GM23338 (cell line): ENCODE data around the gene TMEM207. TPM values are rescaled to one million over a fixed set of nuclear protein-coding genes. Genes with fewer than 3 reads are reported as not detected.

ENCODE experiments used
- ATAC-seq: fragments of 200-7000 bp; cut with Tn5 transposase; 3 replicates; pipeline ENCODE4 v1.9.1; 2020
- DNase-seq: peaks from one replicate; pipeline ENCODE4 v3.0.0-alpha.2; 2015; ENCODE audit warnings: low spot score
- H2AFZ ChIP-seq: fragments of 200-600 bp; sonication (generic); 2 replicates; pipeline ENCODE4 v1.8.0; 2016; ENCODE audit warnings: antibody characterized with exemption, mild to moderate bottlenecking, moderate library complexity
- H3F3A ChIP-seq: fragments of 200-600 bp; sonication (generic); replicated peaks from 2 replicates; pipeline ENCODE4 v1.8.0; 2017; ENCODE audit warnings: antibody characterized with exemption, mixed run types, low read depth
- H3K27ac ChIP-seq: fragments of 200-600 bp; sonication (generic); 2 replicates; pipeline ENCODE4 v1.6.1; 2016; ENCODE audit warnings: low read depth
- H3K27me3 ChIP-seq: fragments of 200-600 bp; sonication (generic); 2 replicates; pipeline ENCODE4 v1.8.0; 2016; ENCODE audit warnings: mild to moderate bottlenecking, mixed run types, moderate library complexity; ENCODE audit not compliant: insufficient read depth
- H3K36me3 ChIP-seq: fragments of 200-600 bp; sonication (generic); 2 replicates; pipeline ENCODE4 v1.8.0; 2016; ENCODE audit warnings: mild to moderate bottlenecking; ENCODE audit not compliant: insufficient read depth
- H3K4me1 ChIP-seq: fragments of 200-600 bp; sonication (generic); 2 replicates; pipeline ENCODE4 v1.8.0; 2016; ENCODE audit warnings: mild to moderate bottlenecking, moderate library complexity; ENCODE audit not compliant: insufficient read depth
- H3K4me2 ChIP-seq: fragments of 200-600 bp; sonication (generic); 2 replicates; pipeline ENCODE4 v1.7.1; 2017; ENCODE audit warnings: mixed run types
- H3K4me3 ChIP-seq: fragments of 200-600 bp; sonication (generic); 2 replicates; pipeline ENCODE4 v1.6.1; 2016; ENCODE audit warnings: mixed run types
- H3K79me2 ChIP-seq: fragments of 200-600 bp; sonication (generic); replicated peaks from 2 replicates; pipeline ENCODE4 v1.8.0; 2017; ENCODE audit warnings: mild to moderate bottlenecking; ENCODE audit not compliant: insufficient read depth
- H3K9me2 ChIP-seq: fragments of 200-600 bp; sonication (generic); 2 replicates; pipeline ENCODE4 v1.8.0; 2017; ENCODE audit not compliant: insufficient read depth
- H4K20me1 ChIP-seq: fragments of 200-600 bp; sonication (generic); replicated peaks from 2 replicates; pipeline ENCODE4 v1.8.0; 2017; ENCODE audit warnings: mild to moderate bottlenecking; ENCODE audit not compliant: insufficient read depth
- H3K27ac Mint-ChIP-seq: 2 replicates; pipeline ENCODE4 v1.8.0; 2020; ENCODE audit warnings: inconsistent platforms, mild to moderate bottlenecking, moderate library complexity, mixed read lengths
- H3K27me3 Mint-ChIP-seq: 3 replicates; pipeline ENCODE4 v1.8.0; 2022; ENCODE audit warnings: low read depth, mild to moderate bottlenecking, moderate library complexity, mixed read lengths, inconsistent platforms; ENCODE audit not compliant: insufficient read depth, poor library complexity
- H3K36me3 Mint-ChIP-seq: 3 replicates; pipeline ENCODE4 v1.8.0; 2021; ENCODE audit warnings: low read depth, mild to moderate bottlenecking, inconsistent platforms, moderate library complexity, mixed read lengths
- H3K4me1 Mint-ChIP-seq: 3 replicates; pipeline ENCODE4 v1.8.0; 2020; ENCODE audit warnings: mild to moderate bottlenecking, inconsistent platforms, mixed read lengths
- H3K4me3 Mint-ChIP-seq: 3 replicates; pipeline ENCODE4 v1.8.0; 2021; ENCODE audit warnings: moderate library complexity, mild to moderate bottlenecking, inconsistent platforms, mixed read lengths
- H3K9me3 Mint-ChIP-seq: 3 replicates; pipeline ENCODE4 v1.8.0; 2020; ENCODE audit warnings: moderate library complexity, mild to moderate bottlenecking, inconsistent platforms, mixed read lengths
- CREB1 ChIP-seq: fragments of 250-450 bp; sonication (Bioruptor Pico); IDR thresholded peaks from 2 replicates; pipeline ENCODE4 v1.5.0; 2020; ENCODE audit warnings: low read depth, mild to moderate bottlenecking, moderate library complexity
- EZH2 ChIP-seq: fragments of 200-600 bp; sonication (generic); IDR thresholded peaks from one replicate; pipeline ENCODE4 v1.8.0; 2017; ENCODE audit warnings: antibody characterized with exemption, mild to moderate bottlenecking, low read depth; ENCODE audit not compliant: unreplicated experiment
- EZH2phosphoT487 ChIP-seq: fragments of 200-600 bp; sonication (generic); IDR thresholded peaks from one replicate; pipeline ENCODE4 v1.8.1; 2018; ENCODE audit warnings: antibody characterized with exemption; ENCODE audit not compliant: unreplicated experiment
- NANOG ChIP-seq: IDR thresholded peaks from 2 replicates; pipeline ENCODE4 v1.6.1; 2016; ENCODE audit warnings: antibody characterized with exemption, borderline replicate concordance
- POLR2AphosphoS5 ChIP-seq: IDR thresholded peaks from 2 replicates; pipeline ENCODE4 v1.6.1; 2016; ENCODE audit warnings: antibody characterized with exemption, low read depth
- ZNF114 ChIP-seq: fragments of 250-450 bp; sonication (Bioruptor Pico); IDR thresholded peaks from 2 replicates; pipeline ENCODE4 v1.5.0; 2020; ENCODE audit warnings: mild to moderate bottlenecking, moderate library complexity
- ZNF331 ChIP-seq: fragments of 250-450 bp; sonication (Bioruptor Pico); IDR thresholded peaks from 2 replicates; pipeline ENCODE4 v1.5.0; 2020; ENCODE audit warnings: low read depth, mild to moderate bottlenecking, moderate library complexity
- polyA plus RNA-seq: library from polyadenylated mRNA; unstranded; fragments of >200 nt; fragmentation: Nextera tagmentation; extraction: Ambion mirVana; gene quantifications from 2 replicates; pipeline ENCODE4 v1.2.1, GENCODE V29; 2016
- total RNA-seq: library from RNA; depleted of rRNA; stranded (reverse); fragments of >200 nt; shearing (Covaris generic); gene quantifications from 2 replicates; pipeline ENCODE4 v1.2.3, GENCODE V29; 2014
- TF ChIP-seq, protein P1 (sequence below): IDR thresholded peaks from 2 replicates; pipeline ENCODE4 v1.6.1; 2016; ENCODE audit warnings: antibody characterized with exemption
- TF ChIP-seq, protein P2 (sequence below), 2 experiments: fragments of 200-600 bp in 1 of 2; sonication (generic) in 1 of 2; conservative IDR thresholded peaks; 2 replicates each; pipeline versions ENCODE4 v1.5.1 to v1.6.1; 2016 to 2017; ENCODE audit warnings: antibody characterized with exemption in 2 of 2, low read depth in 2 of 2, mild to moderate bottlenecking in 2 of 2, moderate library complexity in 1 of 2
- TF ChIP-seq, protein P3 (sequence below): fragments of 250-450 bp; sonication (Bioruptor Pico); IDR thresholded peaks from 2 replicates; pipeline ENCODE4 v1.5.0; 2020; ENCODE audit warnings: mild to moderate bottlenecking, moderate library complexity

The TMEM207 gene
- total and polyA plus RNA-seq, 2 experiments from 2014 or later, result not detected

DNA sequence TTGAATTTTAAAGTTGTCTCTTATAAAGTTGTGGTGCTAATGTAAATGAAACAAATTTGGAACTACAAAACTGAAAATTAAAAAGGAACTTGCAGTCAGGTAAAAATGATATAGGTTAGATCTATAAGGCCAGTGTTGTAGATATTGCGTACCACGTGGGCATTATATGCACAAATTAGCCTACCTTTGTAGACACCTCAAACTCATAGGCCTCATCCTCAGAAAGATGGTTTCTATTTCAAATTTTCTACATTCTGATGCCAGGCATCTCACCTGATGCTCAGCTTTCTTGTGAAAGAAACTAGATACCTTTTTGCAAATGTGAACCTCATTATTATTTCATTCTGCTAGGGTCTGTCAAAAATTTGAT is 25.6 kb downstream of the TMEM207 start:
- no peaks in the 10 kb centered on the region for H3K4me1 ChIP-seq
- no peaks in the 10 kb centered on the region for H3K79me2 ChIP-seq
- no peaks in the 10 kb centered on the region for H3K4me1 Mint-ChIP-seq
- no peak overlapping the region for H3K27ac ChIP-seq
- H3K27ac Mint-ChIP-seq, result no peak overlapping the region
- H3K9me2 ChIP-seq, result no peaks in the 10 kb centered on the region
- peaks cover 3% of the 10 kb centered on the region; the same call in 2 of the 3 replicates for H3K9me3 Mint-ChIP-seq
- no peaks in the 10 kb centered on the region for H4K20me1 ChIP-seq
- H3K27me3 Mint-ChIP-seq, result peaks cover 4% of the 10 kb centered on the region
- no peak overlapping the region for H3K4me3 Mint-ChIP-seq
- H3K27me3 ChIP-seq, result no peaks in the 10 kb centered on the region
- no peak overlapping the region for H3K4me2 ChIP-seq
- DNase-seq (no peak), ATAC-seq (peak; percentile 22; the same call in 1 of the 3 replicates)
- H3K36me3 Mint-ChIP-seq, result no peaks in the 10 kb centered on the region
- H2AFZ ChIP-seq, result no peak overlapping the region
- H3K36me3 ChIP-seq, result no peaks in the 10 kb centered on the region
- no peak overlapping the region for H3K4me3 ChIP-seq
- no peak for TF ChIP-seq EZH2
- no peak for TF ChIP-seq EZH2phosphoT487
- no peak for TF ChIP-seq POLR2AphosphoS5
- TF ChIP-seq, protein P1, sequence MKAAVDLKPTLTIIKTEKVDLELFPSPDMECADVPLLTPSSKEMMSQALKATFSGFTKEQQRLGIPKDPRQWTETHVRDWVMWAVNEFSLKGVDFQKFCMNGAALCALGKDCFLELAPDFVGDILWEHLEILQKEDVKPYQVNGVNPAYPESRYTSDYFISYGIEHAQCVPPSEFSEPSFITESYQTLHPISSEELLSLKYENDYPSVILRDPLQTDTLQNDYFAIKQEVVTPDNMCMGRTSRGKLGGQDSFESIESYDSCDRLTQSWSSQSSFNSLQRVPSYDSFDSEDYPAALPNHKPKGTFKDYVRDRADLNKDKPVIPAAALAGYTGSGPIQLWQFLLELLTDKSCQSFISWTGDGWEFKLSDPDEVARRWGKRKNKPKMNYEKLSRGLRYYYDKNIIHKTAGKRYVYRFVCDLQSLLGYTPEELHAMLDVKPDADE, result no peak
- TF ChIP-seq NANOG, result no peak
- TF ChIP-seq ZNF331 (CRISPR knock-in tag), result no peak
- TF ChIP-seq CREB1 (CRISPR knock-in tag), result no peak
- no peak for TF ChIP-seq ZNF114
- TF ChIP-seq, protein P2, sequence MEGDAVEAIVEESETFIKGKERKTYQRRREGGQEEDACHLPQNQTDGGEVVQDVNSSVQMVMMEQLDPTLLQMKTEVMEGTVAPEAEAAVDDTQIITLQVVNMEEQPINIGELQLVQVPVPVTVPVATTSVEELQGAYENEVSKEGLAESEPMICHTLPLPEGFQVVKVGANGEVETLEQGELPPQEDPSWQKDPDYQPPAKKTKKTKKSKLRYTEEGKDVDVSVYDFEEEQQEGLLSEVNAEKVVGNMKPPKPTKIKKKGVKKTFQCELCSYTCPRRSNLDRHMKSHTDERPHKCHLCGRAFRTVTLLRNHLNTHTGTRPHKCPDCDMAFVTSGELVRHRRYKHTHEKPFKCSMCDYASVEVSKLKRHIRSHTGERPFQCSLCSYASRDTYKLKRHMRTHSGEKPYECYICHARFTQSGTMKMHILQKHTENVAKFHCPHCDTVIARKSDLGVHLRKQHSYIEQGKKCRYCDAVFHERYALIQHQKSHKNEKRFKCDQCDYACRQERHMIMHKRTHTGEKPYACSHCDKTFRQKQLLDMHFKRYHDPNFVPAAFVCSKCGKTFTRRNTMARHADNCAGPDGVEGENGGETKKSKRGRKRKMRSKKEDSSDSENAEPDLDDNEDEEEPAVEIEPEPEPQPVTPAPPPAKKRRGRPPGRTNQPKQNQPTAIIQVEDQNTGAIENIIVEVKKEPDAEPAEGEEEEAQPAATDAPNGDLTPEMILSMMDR (conservative IDR thresholded peaks at IDR 0.05; ENCODE audit: low read depth in 2 of 2), result no peak
- TF ChIP-seq, protein P3, sequence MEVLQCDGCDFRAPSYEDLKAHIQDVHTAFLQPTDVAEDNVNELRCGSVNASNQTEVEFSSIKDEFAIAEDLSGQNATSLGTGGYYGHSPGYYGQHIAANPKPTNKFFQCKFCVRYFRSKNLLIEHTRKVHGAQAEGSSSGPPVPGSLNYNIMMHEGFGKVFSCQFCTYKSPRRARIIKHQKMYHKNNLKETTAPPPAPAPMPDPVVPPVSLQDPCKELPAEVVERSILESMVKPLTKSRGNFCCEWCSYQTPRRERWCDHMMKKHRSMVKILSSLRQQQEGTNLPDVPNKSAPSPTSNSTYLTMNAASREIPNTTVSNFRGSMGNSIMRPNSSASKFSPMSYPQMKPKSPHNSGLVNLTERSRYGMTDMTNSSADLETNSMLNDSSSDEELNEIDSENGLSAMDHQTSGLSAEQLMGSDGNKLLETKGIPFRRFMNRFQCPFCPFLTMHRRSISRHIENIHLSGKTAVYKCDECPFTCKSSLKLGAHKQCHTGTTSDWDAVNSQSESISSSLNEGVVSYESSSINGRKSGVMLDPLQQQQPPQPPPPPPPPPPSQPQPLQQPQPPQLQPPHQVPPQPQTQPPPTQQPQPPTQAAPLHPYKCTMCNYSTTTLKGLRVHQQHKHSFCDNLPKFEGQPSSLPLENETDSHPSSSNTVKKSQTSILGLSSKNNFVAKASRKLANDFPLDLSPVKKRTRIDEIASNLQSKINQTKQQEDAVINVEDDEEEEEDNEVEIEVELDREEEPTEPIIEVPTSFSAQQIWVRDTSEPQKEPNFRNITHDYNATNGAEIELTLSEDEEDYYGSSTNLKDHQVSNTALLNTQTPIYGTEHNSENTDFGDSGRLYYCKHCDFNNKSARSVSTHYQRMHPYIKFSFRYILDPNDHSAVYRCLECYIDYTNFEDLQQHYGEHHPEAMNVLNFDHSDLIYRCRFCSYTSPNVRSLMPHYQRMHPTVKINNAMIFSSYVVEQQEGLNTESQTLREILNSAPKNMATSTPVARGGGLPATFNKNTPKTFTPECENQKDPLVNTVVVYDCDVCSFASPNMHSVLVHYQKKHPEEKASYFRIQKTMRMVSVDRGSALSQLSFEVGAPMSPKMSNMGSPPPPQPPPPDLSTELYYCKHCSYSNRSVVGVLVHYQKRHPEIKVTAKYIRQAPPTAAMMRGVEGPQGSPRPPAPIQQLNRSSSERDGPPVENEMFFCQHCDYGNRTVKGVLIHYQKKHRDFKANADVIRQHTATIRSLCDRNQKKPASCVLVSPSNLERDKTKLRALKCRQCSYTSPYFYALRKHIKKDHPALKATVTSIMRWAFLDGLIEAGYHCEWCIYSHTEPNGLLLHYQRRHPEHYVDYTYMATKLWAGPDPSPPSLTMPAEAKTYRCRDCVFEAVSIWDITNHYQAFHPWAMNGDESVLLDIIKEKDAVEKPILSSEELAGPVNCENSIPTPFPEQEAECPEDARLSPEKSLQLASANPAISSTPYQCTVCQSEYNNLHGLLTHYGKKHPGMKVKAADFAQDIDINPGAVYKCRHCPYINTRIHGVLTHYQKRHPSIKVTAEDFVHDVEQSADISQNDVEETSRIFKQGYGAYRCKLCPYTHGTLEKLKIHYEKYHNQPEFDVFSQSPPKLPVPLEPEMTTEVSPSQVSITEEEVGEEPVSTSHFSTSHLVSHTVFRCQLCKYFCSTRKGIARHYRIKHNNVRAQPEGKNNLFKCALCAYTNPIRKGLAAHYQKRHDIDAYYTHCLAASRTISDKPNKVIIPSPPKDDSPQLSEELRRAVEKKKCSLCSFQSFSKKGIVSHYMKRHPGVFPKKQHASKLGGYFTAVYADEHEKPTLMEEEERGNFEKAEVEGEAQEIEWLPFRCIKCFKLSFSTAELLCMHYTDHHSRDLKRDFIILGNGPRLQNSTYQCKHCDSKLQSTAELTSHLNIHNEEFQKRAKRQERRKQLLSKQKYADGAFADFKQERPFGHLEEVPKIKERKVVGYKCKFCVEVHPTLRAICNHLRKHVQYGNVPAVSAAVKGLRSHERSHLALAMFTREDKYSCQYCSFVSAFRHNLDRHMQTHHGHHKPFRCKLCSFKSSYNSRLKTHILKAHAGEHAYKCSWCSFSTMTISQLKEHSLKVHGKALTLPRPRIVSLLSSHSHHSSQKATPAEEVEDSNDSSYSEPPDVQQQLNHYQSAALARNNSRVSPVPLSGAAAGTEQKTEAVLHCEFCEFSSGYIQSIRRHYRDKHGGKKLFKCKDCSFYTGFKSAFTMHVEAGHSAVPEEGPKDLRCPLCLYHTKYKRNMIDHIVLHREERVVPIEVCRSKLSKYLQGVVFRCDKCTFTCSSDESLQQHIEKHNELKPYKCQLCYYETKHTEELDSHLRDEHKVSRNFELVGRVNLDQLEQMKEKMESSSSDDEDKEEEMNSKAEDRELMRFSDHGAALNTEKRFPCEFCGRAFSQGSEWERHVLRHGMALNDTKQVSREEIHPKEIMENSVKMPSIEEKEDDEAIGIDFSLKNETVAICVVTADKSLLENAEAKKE (CRISPR knock-in tag), result no peak
- H3F3A ChIP-seq, result no peaks in the 10 kb centered on the region
